ENCODE data around the gene MAP2K6. TPM values are rescaled to one million over a fixed set of nuclear protein-coding genes. Genes with fewer than 3 reads are reported as not detected.

MAP2K6 gene
- 1.4 and 2.1 TPM in 2 replicates for total RNA-seq (2014; rRNA removed; shearing (Covaris generic))

- H3K36me3 ChIP-seq, result no peaks in the 10 kb centered on the region
- peak; percentile 49 to 71 for DNase-seq (ENCODE audit: low read depth in 1 of 2, low spot score in 2 of 2)
- H3K4me3 ChIP-seq, result peak within 1 kb of the TSS; percentile 26
- peaks cover 18% of the 10 kb centered on the region for H3K4me1 ChIP-seq (replicated peaks)
- H3K27me3 ChIP-seq (replicated peaks), result no peaks in the 10 kb centered on the region
- no peak within 1 kb of the TSS for H3K27ac ChIP-seq
- no peaks in the 10 kb centered on the region; the same call in 1 of the 2 replicates for H3K9me3 ChIP-seq (replicated peaks)
Observed at GRCh38 chr17:69414408-69415274, at the start of gene MAP2K6. Gene MAP2K6 (plus strand): TSS chr17:69414697. CDS start chr17:69414985, 288 bp downstream.

- H3K36me3 ChIP-seq, result no peaks in the 10 kb centered on the region
- no peaks in the 10 kb centered on the region for H3K9me3 ChIP-seq (replicated peaks)
- no peak for DNase-seq (ENCODE audit: low read depth in 1 of 2, low spot score in 2 of 2)
- no peak overlapping the region for H3K4me3 ChIP-seq
- H3K27ac ChIP-seq, result no peak overlapping the region
- H3K27me3 ChIP-seq (replicated peaks), result 0 out of 2 replicates have a peak, but pooled peaks cover 3% of the 10 kb centered on the region
- no peaks in the 10 kb centered on the region for H3K4me1 ChIP-seq (replicated peaks)
Observed at GRCh38 chr17:69367298-69367697, 47.2 kb upstream of the MAP2K6 start.

DNA sequence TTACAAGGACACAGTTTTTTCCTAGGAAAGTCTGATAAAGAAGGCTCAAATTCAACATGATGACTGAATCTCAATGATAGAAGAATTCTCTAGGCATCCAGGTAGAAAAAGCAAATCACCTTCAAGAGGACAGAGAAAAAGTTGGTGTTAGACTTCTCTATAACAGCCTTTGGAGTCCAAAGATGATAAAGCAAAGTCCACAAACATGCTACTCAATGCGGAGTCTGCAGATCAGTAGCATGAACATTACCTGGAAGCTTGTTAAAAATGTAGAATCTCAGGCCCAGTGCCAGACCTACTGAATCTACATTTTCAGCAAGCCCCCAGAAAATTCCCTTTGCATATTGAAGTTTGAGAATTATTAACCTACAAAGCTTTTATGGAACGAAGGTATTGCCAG, 41.4 kb upstream of the MAP2K6 start:
- H3K4me1 ChIP-seq (replicated peaks), result no peaks in the 10 kb centered on the region
- no peak overlapping the region for H3K4me3 ChIP-seq
- H3K36me3 ChIP-seq, result no peaks in the 10 kb centered on the region
- no peaks in the 10 kb centered on the region for H3K9me3 ChIP-seq (replicated peaks)
- H3K27me3 ChIP-seq (replicated peaks), result no peaks in the 10 kb centered on the region
- no peak overlapping the region for H3K27ac ChIP-seq
- DNase-seq (ENCODE audit: low read depth in 1 of 2, low spot score in 2 of 2), result no peak

GRCh38 chr17:69375229-69375628, 39.3 kb upstream of the MAP2K6 start:
- H3K27ac ChIP-seq, result no peak overlapping the region
- no peaks in the 10 kb centered on the region for H3K4me1 ChIP-seq (replicated peaks)
- no peak overlapping the region for H3K4me3 ChIP-seq
- DNase-seq (ENCODE audit: low read depth in 1 of 2, low spot score in 2 of 2), result no peak
- H3K36me3 ChIP-seq, result no peaks in the 10 kb centered on the region
- peaks cover 4% of the 10 kb centered on the region; the same call in 1 of the 2 replicates for H3K9me3 ChIP-seq (replicated peaks)
- H3K27me3 ChIP-seq (replicated peaks), result no peaks in the 10 kb centered on the region

- Histone ChIP-seq H3K9me3 (replicated peaks) (no peaks in the 10 kb centered on the region), H3K27me3 (replicated peaks) (no peaks in the 10 kb centered on the region), H3K36me3 (no peaks in the 10 kb centered on the region), H3K4me3 (no peak overlapping the region), H3K4me1 (replicated peaks) (no peaks in the 10 kb centered on the region), H3K27ac (no peak overlapping the region)
- no peak for DNase-seq (ENCODE audit: low read depth in 1 of 2, low spot score in 2 of 2)
Observed at GRCh38 chr17:69388822-69389442, 25.6 kb upstream of the MAP2K6 start.

GRCh38 chr17:69390795-69391501, 23.5 kb upstream of the MAP2K6 start:
- Histone ChIP-seq H3K4me3 (no peak overlapping the region), H3K36me3 (no peaks in the 10 kb centered on the region), H3K27ac (no peak overlapping the region), H3K4me1 (replicated peaks) (no peaks in the 10 kb centered on the region), H3K9me3 (replicated peaks) (no peaks in the 10 kb centered on the region), H3K27me3 (replicated peaks) (no peaks in the 10 kb centered on the region)
- no peak for DNase-seq (ENCODE audit: low read depth in 1 of 2, low spot score in 2 of 2)

DNA sequence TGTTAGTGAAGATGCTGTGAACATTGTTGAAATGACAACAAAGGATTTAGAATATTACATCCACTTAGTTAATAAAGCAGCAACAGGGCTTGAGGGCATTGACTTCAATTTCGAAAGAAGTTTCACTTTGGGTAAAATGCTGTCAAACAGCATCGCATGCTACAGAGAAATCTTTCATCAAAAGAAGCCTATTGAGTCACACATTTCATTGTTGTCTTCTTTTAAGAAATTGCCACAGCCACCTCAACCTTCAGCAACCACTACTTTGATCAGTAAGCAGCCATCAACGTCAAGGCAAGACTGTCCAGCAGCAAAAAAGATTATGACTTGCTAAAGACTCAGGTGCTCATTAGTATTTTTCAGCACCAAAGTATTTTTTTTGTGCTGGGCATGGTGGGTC, 13.2 kb upstream of the MAP2K6 start:
- Histone ChIP-seq H3K9me3 (replicated peaks) (no peaks in the 10 kb centered on the region), H3K27me3 (replicated peaks) (no peaks in the 10 kb centered on the region), H3K4me3 (no peak overlapping the region)

DNA sequence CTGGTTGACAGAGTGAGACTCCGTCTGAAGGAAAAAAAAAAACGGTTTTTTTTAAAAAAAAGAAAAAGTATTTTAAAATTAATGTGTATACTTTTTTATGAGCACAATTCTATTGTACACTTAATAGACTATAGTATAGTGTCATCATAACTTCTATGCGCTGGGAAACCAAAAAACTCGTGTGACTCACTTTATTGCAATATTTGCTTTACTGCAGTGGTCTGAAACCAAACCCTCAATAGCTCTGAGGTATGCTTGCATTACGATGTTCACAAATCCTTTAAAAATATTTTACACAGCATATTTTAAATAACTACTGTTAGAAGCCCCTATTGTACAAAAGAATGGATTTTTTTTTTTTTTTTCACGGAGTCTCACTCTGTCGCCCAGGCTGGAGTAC, 12.4 kb upstream of the MAP2K6 start:
- Histone ChIP-seq H3K4me1 (replicated peaks) (no peaks in the 10 kb centered on the region), H3K27ac (no peak overlapping the region), H3K9me3 (replicated peaks) (no peaks in the 10 kb centered on the region), H3K36me3 (no peaks in the 10 kb centered on the region), H3K4me3 (no peak overlapping the region), H3K27me3 (replicated peaks) (no peaks in the 10 kb centered on the region)
- DNase-seq (ENCODE audit: low read depth in 1 of 2, low spot score in 2 of 2), result peak in 1 of 2 experiments; percentile 18

More for the DNA sequence above, 13.2 kb upstream of the MAP2K6 start:
- H3K27ac ChIP-seq, result no peak overlapping the region
- no peaks in the 10 kb centered on the region for H3K4me1 ChIP-seq (replicated peaks)
- DNase-seq (ENCODE audit: low read depth in 1 of 2, low spot score in 2 of 2), result no peak
- no peaks in the 10 kb centered on the region for H3K36me3 ChIP-seq

GRCh38 chr17:69404399-69404798, 10.1 kb upstream of the MAP2K6 start:
- no peaks in the 10 kb centered on the region for H3K36me3 ChIP-seq
- H3K4me1 ChIP-seq (replicated peaks), result no peaks in the 10 kb centered on the region
- H3K27ac ChIP-seq, result no peak overlapping the region
- no peaks in the 10 kb centered on the region for H3K9me3 ChIP-seq (replicated peaks)
- DNase-seq (ENCODE audit: low read depth in 1 of 2, low spot score in 2 of 2), result no peak
- H3K4me3 ChIP-seq, result no peak overlapping the region
- H3K27me3 ChIP-seq (replicated peaks), result no peaks in the 10 kb centered on the region

DNA sequence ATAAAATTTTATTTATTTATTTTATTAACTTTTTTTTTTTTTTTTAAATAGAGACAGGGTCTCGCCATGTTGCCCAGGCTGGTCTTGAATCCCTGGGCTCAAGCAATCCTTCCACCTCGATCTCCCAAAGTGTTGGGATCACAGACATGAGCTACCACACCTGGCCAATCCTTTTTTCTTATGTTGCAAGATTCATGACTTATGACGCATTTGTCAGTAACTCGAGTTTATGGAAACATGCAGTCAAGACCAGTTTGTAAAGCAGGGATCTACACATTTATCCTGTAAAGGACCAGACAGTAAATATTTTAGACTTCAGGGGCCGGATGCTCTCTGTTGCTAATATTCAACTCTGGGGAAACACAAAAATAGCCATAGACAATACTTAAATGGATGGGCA, 9.4 kb upstream of the MAP2K6 start:
- Histone ChIP-seq H3K27me3 (replicated peaks) (no peaks in the 10 kb centered on the region), H3K4me3 (no peak overlapping the region), H3K36me3 (no peaks in the 10 kb centered on the region), H3K9me3 (replicated peaks) (no peaks in the 10 kb centered on the region), H3K4me1 (replicated peaks) (no peaks in the 10 kb centered on the region), H3K27ac (no peak overlapping the region)
- DNase-seq (ENCODE audit: low read depth in 1 of 2, low spot score in 2 of 2), result no peak

DNA sequence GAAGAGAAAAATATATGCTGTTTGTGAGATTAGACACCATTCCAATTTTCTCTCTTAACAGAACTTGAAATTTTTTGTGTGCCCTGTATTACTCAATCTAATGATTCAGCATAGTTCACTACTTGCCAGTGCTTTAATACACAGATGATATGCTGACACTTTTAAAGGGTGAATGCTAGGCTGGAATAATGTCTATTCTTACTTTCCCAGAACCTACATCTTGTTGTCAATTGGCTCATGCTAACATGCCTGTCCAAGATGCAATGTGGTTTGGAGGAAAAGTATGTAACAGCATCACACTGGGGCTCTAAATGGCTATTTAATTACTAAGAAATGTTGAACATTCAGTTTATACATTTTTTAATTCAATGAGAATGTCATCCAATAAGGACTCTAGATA, 7.6 kb upstream of the MAP2K6 start:
- Histone ChIP-seq H3K36me3 (no peaks in the 10 kb centered on the region), H3K4me1 (replicated peaks) (no peaks in the 10 kb centered on the region), H3K4me3 (no peak overlapping the region), H3K9me3 (replicated peaks) (no peaks in the 10 kb centered on the region), H3K27me3 (replicated peaks) (no peaks in the 10 kb centered on the region), H3K27ac (no peak overlapping the region)
- DNase-seq (ENCODE audit: low read depth in 1 of 2, low spot score in 2 of 2), result no peak

DNA sequence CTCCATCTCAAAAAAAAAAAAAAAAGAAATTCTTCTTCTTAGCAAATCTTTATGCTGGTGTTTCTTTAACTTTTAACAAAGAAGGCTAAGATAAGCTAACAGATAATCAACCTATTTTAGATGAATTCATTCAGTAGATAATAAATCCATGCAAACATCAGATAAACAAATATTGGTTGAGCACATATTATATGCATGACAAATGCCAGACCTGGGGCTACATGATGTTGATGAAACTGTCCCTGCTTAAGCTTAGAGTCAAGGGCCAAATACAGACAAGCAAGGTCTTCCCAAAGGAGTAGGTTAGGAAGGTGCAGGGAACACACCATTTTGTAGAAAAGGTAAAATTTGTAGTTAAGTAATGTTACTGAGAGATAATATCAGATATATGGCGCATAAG, 6.7 kb upstream of the MAP2K6 start:
- no peak for DNase-seq (ENCODE audit: low read depth in 1 of 2, low spot score in 2 of 2)
- no peaks in the 10 kb centered on the region for H3K9me3 ChIP-seq (replicated peaks)
- no peaks in the 10 kb centered on the region for H3K36me3 ChIP-seq
- H3K4me3 ChIP-seq, result no peak overlapping the region
- no peak overlapping the region for H3K27ac ChIP-seq
- H3K27me3 ChIP-seq (replicated peaks), result no peaks in the 10 kb centered on the region
- no peaks in the 10 kb centered on the region for H3K4me1 ChIP-seq (replicated peaks)

GRCh38 chr17:69410671-69411070, 3.8 kb upstream of the MAP2K6 start:
- Histone ChIP-seq H3K4me1 (replicated peaks) (peaks cover 8% of the 10 kb centered on the region), H3K27me3 (replicated peaks) (no peaks in the 10 kb centered on the region)

GRCh38 chr17:69411766-69412165, 2.7 kb upstream of the MAP2K6 start:
- peaks cover 8% of the 10 kb centered on the region for H3K4me1 ChIP-seq (replicated peaks)
- H3K36me3 ChIP-seq, result no peaks in the 10 kb centered on the region
- H3K27me3 ChIP-seq (replicated peaks), result no peaks in the 10 kb centered on the region
- H3K9me3 ChIP-seq (replicated peaks), result no peaks in the 10 kb centered on the region; the same call in 1 of the 2 replicates
- no peak for DNase-seq (ENCODE audit: low read depth in 1 of 2, low spot score in 2 of 2)
- no peak overlapping the region for H3K27ac ChIP-seq
- no peak overlapping the region for H3K4me3 ChIP-seq

More at GRCh38 chr17:69410671-69411070, 3.8 kb upstream of the MAP2K6 start:
- Histone ChIP-seq H3K4me3 (no peak overlapping the region), H3K27ac (no peak overlapping the region), H3K36me3 (no peaks in the 10 kb centered on the region), H3K9me3 (replicated peaks) (no peaks in the 10 kb centered on the region; the same call in 1 of the 2 replicates)
- DNase-seq (ENCODE audit: low read depth in 1 of 2, low spot score in 2 of 2), result no peak

Measured in SJSA1 (cell line).